AG04449 (cell line): Measurements from ENCODE around the gene NATD1.
A peak's percentile ranks its signal among the peaks of the same experiment; 100 is the strongest.

Experiments
- CTCF ChIA-PET: fragments of 350-600 bp; formaldehyde crosslinking; extraction: SDS; loops from one replicate; lab custom pipeline; 2021; ENCODE audit warnings: antibody characterized with exemption; lab: Yijun Ruan, JAX
- POLR2A ChIA-PET: fragments of 400-600, 350-600 bp; formaldehyde crosslinking; extraction: SDS; loops from one replicate; lab custom pipeline; 2020; ENCODE audit warnings: antibody characterized with exemption, inconsistent platforms; lab: Yijun Ruan, JAX
- DNase-seq: peaks from one replicate; pipeline ENCODE4 v3.0.0-alpha.2; 2010; ENCODE audit warnings: low read depth, low spot score
- H3K4me3 ChIP-seq: 2 replicates; pipeline ENCODE4 v1.5.1; 2011; ENCODE audit warnings: low read depth, mild to moderate bottlenecking, control low read depth, low read length
- TF ChIP-seq, protein P1 (sequence below): IDR thresholded peaks from one replicate; pipeline ENCODE4 v1.5.1; 2011; ENCODE audit warnings: mild to moderate bottlenecking, moderate library complexity, low read length, control low read depth, inconsistent platforms; ENCODE audit not compliant: insufficient read depth; ENCODE audit errors: missing control alignments

The NATD1 gene

DNA sequence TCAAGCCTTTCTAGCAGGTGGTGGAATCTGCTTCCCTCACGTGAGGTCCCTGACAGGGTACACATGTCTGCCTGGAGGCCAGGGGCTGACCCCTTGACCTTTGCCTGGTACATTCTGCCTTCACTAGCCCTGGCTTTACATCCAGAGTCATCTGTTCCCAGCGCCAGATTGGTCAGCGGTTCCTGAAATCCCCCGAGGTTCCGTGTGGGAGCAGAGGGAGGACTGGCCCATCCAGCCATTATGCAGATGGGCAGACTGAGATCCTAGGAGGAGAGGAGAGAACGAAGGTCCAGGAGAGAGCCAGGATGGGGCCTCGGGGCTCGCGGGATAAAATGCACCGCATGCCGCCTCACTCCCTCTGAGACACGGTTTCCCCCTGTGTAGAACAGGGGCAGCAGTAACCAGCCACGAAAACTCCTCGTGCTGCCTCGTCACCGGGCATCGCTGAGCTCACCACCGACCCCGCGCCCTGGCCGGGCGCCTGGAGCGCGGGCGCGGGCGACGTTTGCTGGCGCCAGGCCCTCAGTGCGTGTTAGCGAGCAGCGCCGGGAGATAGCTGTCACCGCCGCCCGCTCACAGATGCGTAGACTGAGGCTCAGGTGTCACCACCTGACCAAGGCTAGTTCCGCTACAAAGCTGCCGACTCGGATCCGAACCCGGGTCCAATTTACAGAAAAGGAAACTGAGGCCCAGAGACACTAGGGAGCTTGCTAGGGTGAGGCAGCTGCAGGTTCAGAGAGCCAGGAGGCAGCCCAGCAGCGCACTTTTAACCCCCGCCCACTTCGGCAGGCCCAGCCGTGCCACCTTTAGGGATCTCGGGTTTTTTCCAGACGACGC is 30.5 kb upstream of the NATD1 start:
- POLR2A ChIA-PET: interaction anchor here (1.0 kb wide), 1 partner anchor 228 kb away, joined by 3 read pairs; no protein-coding TSS in a partner anchor
- peak overlapping the region; percentile 43 for H3K4me3 ChIP-seq
- TF ChIP-seq, protein P1, sequence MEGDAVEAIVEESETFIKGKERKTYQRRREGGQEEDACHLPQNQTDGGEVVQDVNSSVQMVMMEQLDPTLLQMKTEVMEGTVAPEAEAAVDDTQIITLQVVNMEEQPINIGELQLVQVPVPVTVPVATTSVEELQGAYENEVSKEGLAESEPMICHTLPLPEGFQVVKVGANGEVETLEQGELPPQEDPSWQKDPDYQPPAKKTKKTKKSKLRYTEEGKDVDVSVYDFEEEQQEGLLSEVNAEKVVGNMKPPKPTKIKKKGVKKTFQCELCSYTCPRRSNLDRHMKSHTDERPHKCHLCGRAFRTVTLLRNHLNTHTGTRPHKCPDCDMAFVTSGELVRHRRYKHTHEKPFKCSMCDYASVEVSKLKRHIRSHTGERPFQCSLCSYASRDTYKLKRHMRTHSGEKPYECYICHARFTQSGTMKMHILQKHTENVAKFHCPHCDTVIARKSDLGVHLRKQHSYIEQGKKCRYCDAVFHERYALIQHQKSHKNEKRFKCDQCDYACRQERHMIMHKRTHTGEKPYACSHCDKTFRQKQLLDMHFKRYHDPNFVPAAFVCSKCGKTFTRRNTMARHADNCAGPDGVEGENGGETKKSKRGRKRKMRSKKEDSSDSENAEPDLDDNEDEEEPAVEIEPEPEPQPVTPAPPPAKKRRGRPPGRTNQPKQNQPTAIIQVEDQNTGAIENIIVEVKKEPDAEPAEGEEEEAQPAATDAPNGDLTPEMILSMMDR: no peak
- CTCF ChIA-PET: interaction anchor here (1.1 to 6.1 kb wide), 5 partner anchors 11 to 229 kb away, joined by 3 to 64 read pairs (median 6); partner anchors contain the start of gene DHRS7B
- no peak for DNase-seq

DNA sequence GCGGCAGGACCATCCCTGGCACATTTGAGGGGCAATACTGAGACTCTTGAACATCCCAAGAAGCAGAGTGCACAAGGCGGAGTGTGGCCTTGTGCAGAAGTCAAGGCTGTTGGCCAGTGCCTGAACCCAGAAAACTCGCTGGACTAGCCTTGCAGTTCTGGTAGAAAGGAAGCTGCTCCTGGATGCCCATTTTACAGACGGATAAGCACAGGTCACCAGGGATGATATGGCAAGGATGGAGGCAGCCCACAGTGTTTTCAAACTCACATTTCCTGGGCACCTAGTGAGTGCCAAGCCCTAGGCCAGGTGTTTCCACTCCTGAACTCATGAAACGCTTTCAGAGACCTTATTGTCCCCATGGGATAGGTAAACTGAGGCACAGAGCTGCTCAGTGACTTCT is 29.6 kb upstream of the NATD1 start:
- TF ChIP-seq, protein P1: no peak
- no peak for DNase-seq
- ChIA-PET POLR2A (interaction anchor here (0.8 kb wide), 1 partner anchor 32 kb away, joined by 3 read pairs; no protein-coding TSS in a partner anchor), CTCF (interaction anchor here (1.1 to 6.1 kb wide), 5 partner anchors 10 to 229 kb away, joined by 3 to 64 read pairs (median 6); partner anchors contain the start of gene DHRS7B)
- H3K4me3 ChIP-seq: no peak overlapping the region

DNA sequence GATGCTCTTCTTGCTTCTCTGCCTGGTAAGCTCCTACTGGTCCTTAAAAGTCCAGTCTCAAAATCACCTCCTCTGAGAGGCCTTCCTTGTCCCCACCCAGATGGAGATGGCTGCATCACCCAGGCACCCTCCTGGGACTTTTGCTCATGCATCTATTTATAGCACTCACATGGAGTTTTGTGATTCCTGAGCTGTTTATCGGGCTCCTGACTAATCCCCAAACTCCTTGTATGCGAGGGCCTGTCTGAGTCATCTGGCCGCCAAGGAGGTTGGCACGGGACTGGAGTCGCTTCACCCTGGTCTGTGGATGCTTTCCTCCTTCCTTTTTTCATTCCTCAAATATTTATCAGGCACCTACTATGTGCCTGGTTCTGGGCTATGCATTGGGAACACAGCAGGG is 29.0 kb upstream of the NATD1 start:
- DNase-seq: peak; percentile 95
- TF ChIP-seq, protein P1: no peak
- no peak overlapping the region for H3K4me3 ChIP-seq
- POLR2A ChIA-PET: interaction anchor here (0.8 kb wide), 1 partner anchor 31 kb away, joined by 3 read pairs; no protein-coding TSS in a partner anchor
- CTCF ChIA-PET: interaction anchor here (0.8 to 6.1 kb wide), 6 partner anchors 9 to 230 kb away, joined by 3 to 64 read pairs (median 5); partner anchors contain the start of gene DHRS7B

DNA sequence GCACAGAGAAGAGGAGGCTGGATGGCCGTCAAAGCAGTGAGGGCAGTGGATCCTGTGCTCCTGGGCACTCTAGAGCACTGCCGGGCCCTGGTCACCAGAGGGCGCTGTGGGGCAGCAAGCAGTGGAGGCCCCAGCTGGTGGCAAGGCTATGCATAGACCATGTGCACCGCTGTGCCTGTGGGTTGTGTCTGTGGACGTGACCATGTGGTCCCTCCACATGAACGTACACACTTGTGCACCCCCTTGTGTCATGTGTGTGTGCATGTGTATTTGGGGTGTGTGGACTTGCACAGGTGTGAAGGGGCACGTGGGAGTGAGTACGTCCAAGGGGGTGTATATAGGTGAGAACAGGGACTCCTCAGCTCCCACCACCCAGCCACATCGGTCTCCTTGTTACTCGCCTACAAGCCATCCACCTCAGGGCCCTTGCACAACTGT is 26.9 kb upstream of the NATD1 start:
- CTCF ChIA-PET: interaction anchor here (0.9 to 6.1 kb wide), 27 partner anchors 7 to 236 kb away, joined by 3 to 64 read pairs (median 7); partner anchors contain the start of gene DHRS7B
- no peak overlapping the region for H3K4me3 ChIP-seq
- POLR2A ChIA-PET: no interaction called here
- TF ChIP-seq, protein P1: peak; percentile 99
- no peak for DNase-seq

DNA sequence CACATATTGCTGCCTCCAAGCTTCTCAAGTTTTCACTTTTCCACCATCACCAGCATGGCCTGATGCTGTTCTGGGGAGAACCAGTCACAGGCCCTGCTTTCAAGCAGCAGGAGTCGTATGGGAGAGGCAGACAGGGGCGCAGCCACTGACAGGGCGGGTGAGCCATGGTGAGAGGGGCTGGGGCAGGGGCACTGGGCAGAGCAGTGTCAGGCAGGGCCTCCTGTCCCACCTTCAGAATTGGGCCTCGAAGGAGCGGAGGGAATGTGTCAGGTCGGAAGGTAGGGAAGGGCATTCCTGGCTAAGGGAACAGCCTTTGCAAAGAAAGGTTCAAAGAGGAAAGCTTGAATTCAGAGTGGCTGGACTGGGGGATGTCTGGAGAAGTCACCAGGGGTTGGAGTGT is 26.4 kb upstream of the NATD1 start:
- DNase-seq: no peak
- POLR2A ChIA-PET: no interaction called here
- H3K4me3 ChIP-seq: no peak overlapping the region
- CTCF ChIA-PET: interaction anchor here (0.7 to 6.1 kb wide), 30 partner anchors 8 to 246 kb away, joined by 3 to 64 read pairs (median 6); partner anchors contain the start of gene DHRS7B
- TF ChIP-seq, protein P1: no peak

DNA sequence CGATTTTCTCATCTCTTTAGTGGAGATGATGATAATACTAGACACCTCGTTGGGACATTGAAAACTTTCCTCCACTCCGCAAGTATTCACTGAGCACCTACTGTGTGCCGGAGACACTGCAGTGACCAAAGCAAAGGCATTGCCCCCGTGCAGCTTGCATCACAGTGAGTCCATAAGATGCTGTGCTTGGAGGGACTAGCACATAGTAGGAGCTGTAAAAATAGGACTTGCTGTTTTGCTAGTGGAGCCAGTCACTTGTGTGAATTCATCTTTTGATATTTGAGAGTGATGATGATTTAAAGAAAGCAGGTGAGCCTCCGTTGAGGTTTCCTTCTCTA is 26.0 kb upstream of the NATD1 start:
- TF ChIP-seq, protein P1: no peak
- no peak for DNase-seq
- CTCF ChIA-PET: interaction anchor here (0.7 to 6.1 kb wide), 31 partner anchors 8 to 246 kb away, joined by 3 to 64 read pairs (median 6); partner anchors contain the start of gene DHRS7B
- H3K4me3 ChIP-seq: no peak overlapping the region
- POLR2A ChIA-PET: no interaction called here
